GM23338 (cell line): ENCODE data around the gene NNAT.

ENCODE experiments used
- CREB1 ChIP-seq: fragments of 250-450 bp; sonication (Bioruptor Pico); IDR thresholded peaks from 2 replicates; pipeline ENCODE4 v1.5.0; 2020; ENCODE audit warnings: low read depth, mild to moderate bottlenecking, moderate library complexity
- CTCF ChIP-seq, 2 experiments: fragments of 200-600 bp in 1 of 2; sonication (generic) in 1 of 2; conservative IDR thresholded peaks; 2 replicates each; pipeline versions ENCODE4 v1.5.1 to v1.6.1; 2016 to 2017; ENCODE audit warnings: antibody characterized with exemption in 2 of 2, low read depth in 2 of 2, mild to moderate bottlenecking in 2 of 2, moderate library complexity in 1 of 2
- ETS1 ChIP-seq: IDR thresholded peaks from 2 replicates; pipeline ENCODE4 v1.6.1; 2016; ENCODE audit warnings: antibody characterized with exemption
- EZH2 ChIP-seq: fragments of 200-600 bp; sonication (generic); IDR thresholded peaks from one replicate; pipeline ENCODE4 v1.8.0; 2017; ENCODE audit warnings: antibody characterized with exemption, mild to moderate bottlenecking, low read depth; ENCODE audit not compliant: unreplicated experiment
- EZH2phosphoT487 ChIP-seq: fragments of 200-600 bp; sonication (generic); IDR thresholded peaks from one replicate; pipeline ENCODE4 v1.8.1; 2018; ENCODE audit warnings: antibody characterized with exemption; ENCODE audit not compliant: unreplicated experiment
- NANOG ChIP-seq: IDR thresholded peaks from 2 replicates; pipeline ENCODE4 v1.6.1; 2016; ENCODE audit warnings: antibody characterized with exemption, borderline replicate concordance
- POLR2AphosphoS5 ChIP-seq: IDR thresholded peaks from 2 replicates; pipeline ENCODE4 v1.6.1; 2016; ENCODE audit warnings: antibody characterized with exemption, low read depth
- ZNF114 ChIP-seq: fragments of 250-450 bp; sonication (Bioruptor Pico); IDR thresholded peaks from 2 replicates; pipeline ENCODE4 v1.5.0; 2020; ENCODE audit warnings: mild to moderate bottlenecking, moderate library complexity
- ZNF331 ChIP-seq: fragments of 250-450 bp; sonication (Bioruptor Pico); IDR thresholded peaks from 2 replicates; pipeline ENCODE4 v1.5.0; 2020; ENCODE audit warnings: low read depth, mild to moderate bottlenecking, moderate library complexity
- ZNF462 ChIP-seq: fragments of 250-450 bp; sonication (Bioruptor Pico); IDR thresholded peaks from 2 replicates; pipeline ENCODE4 v1.5.0; 2020; ENCODE audit warnings: mild to moderate bottlenecking, moderate library complexity
- TF ChIP-seq, protein P1 (sequence below): IDR thresholded peaks from one replicate; pipeline ENCODE4 v1.6.1; 2018; ENCODE audit warnings: antibody characterized with exemption; ENCODE audit not compliant: unreplicated experiment

- TF ChIP-seq, protein P1, sequence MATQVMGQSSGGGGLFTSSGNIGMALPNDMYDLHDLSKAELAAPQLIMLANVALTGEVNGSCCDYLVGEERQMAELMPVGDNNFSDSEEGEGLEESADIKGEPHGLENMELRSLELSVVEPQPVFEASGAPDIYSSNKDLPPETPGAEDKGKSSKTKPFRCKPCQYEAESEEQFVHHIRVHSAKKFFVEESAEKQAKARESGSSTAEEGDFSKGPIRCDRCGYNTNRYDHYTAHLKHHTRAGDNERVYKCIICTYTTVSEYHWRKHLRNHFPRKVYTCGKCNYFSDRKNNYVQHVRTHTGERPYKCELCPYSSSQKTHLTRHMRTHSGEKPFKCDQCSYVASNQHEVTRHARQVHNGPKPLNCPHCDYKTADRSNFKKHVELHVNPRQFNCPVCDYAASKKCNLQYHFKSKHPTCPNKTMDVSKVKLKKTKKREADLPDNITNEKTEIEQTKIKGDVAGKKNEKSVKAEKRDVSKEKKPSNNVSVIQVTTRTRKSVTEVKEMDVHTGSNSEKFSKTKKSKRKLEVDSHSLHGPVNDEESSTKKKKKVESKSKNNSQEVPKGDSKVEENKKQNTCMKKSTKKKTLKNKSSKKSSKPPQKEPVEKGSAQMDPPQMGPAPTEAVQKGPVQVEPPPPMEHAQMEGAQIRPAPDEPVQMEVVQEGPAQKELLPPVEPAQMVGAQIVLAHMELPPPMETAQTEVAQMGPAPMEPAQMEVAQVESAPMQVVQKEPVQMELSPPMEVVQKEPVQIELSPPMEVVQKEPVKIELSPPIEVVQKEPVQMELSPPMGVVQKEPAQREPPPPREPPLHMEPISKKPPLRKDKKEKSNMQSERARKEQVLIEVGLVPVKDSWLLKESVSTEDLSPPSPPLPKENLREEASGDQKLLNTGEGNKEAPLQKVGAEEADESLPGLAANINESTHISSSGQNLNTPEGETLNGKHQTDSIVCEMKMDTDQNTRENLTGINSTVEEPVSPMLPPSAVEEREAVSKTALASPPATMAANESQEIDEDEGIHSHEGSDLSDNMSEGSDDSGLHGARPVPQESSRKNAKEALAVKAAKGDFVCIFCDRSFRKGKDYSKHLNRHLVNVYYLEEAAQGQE: no peak
- TF ChIP-seq CTCF (conservative IDR thresholded peaks at IDR 0.05; ENCODE audit: low read depth in 2 of 2) (no peak), EZH2 (no peak), POLR2AphosphoS5 (no peak), EZH2phosphoT487 (no peak), ZNF331 (CRISPR knock-in tag) (no peak), CREB1 (no peak), ETS1 (no peak), ZNF462 (CRISPR knock-in tag) (no peak), ZNF114 (CRISPR knock-in tag) (no peak), NANOG (no peak)
These were observed 41.8 kb upstream of the NNAT start for GRCh38 chr20:37479266-37479665.
